HG02885 (cell line): Measurements from ENCODE around the gene ZNF804B.

Experiments used
- ATAC-seq: cut with Tn5 transposase; IDR thresholded peaks from one replicate; pipeline ENCODE4 v1.9.1; 2021; ENCODE audit warnings: mild to moderate bottlenecking; ENCODE audit not compliant: unreplicated experiment, poor library complexity

The ZNF804B gene

GRCh38 chr7:89064831-89065230 is 305.3 kb downstream of the ZNF804B start:
- no peak for ATAC-seq

DNA sequence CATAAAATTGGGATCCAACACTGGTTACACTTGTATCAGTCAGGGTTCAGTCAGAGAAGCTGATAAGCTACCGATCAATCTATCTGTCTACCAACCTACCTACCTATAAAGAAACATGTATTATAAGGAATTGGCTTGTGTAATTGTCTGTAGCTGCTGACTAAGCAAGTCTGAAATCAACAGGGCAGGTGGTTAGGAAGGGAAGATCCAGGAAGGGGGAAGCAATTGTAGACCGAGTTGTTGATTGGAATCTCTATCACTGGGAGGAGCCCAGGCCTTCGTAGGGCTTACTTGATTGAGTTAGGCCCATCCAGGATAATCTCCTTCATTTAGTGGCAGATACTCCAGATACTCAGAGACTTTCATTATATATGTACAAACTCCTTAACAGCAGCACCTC is 307.5 kb downstream of the ZNF804B start:
- no peak for ATAC-seq

- ATAC-seq: no peak
Measured at GRCh38 chr7:89072081-89072480, 312.6 kb downstream of the ZNF804B start.

DNA sequence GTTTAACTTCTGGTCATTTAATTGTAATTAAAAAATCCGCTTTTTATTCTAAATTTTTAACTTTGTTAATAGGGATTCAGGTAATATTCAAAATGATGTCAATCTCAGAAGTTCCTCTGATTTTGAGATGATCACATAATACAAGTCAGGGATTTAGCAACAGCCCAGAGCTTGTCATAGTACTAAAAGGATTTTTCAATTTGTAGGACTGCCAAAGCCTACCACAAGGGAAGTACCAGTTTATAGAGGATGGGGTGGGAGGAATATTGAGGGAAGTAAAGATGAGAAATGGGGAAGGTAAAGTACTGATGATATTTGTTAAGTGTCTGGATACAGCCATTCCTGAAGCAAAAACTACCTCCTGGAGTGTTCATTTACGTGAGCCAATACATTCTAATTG is 314.3 kb downstream of the ZNF804B start:
- ATAC-seq: no peak

DNA sequence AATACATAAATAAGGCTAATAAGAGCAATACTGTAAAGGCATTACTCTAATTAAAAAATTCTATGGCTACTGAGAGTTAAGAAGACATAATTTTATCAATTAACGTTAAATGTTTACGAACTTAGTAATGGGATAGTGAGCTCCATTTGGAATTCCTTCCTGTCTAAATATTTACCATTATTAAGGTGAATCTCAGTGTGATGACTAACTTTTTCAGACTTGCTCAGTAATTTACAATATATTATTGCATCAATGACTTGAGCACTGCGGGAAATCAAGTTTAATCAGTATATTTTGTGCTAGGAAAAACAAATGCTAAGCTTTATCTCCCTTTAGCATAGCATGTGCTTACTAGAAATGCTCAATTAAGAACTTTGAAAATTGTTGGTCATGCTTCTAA is 318.5 kb downstream of the ZNF804B start:
- no peak for ATAC-seq

DNA sequence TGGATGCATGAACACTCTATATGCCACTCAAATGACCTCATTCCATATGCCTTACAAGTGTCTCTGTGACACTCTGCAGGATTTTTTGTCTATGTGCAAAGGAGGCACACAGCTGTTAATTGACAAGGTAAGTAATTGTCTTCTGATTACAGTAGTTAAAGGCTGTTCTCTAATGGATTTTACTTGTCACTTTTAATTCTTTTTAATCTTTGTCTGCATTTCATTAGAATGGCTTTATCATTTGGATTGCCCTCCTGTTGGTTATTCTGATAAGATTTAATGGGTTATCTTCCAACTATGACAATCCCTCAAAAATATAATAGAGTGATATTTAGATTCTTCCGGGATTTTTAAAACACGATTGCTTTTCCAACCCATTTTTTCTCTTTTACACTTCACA is 326.1 kb downstream of the ZNF804B start:
- ATAC-seq: no peak

DNA sequence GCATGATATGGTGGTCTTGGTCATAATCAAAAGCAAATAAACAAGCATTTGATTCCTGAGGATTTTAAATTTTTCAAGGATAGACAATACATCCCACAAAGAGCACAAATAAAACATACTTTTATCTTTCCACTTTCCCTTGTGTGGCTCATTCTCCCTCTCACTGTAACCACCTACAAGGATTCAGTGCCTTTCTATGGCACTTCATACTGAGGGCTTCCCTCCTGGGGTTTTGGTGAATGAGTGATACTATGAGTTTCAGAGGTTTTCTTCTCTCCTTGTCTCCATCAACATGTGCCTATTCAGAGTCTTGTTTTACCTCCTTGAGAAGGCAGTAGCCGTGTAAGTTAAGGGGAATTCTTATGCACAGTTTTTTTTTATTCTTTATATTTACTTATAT is 332.1 kb downstream of the ZNF804B start:
- no peak for ATAC-seq

DNA sequence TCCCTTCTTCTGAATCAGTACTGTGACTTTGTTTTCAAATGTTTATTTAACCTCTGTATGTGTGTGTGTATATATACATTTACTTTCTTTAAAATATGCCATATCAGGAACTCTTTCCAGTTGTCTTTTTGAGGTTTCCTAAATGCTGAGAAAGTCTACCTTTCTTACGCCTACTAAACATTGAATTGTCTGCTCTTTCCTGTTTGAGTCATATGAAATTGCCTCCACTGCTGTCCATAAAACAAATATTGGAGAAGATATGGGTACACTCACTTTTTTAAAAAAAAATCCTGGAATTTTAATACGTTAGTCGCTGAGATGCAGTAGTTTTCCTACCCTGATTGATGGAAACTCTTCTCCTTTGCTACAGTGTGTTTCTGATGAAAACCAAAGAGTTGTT is 334.8 kb downstream of the ZNF804B start:
- no peak for ATAC-seq

DNA sequence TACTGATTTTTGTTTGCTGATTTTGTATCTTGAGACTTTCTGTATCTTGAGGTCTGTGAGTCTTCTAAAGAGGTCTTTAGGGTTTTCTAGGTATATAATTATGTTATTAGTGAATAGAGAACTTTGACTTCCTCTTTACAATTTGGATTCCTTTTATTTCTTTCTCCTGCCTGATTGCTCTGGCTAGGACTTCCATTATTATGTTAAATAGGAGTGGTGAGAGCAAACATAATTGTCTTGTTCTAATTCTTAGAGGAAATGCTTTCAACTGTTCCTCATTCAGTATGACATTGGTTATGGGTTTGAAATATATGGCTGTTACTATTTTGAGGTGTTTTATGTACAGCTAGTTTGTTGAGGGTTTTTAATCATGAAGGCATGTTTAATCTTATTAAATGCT is 344.1 kb downstream of the ZNF804B start:
- no peak for ATAC-seq

DNA sequence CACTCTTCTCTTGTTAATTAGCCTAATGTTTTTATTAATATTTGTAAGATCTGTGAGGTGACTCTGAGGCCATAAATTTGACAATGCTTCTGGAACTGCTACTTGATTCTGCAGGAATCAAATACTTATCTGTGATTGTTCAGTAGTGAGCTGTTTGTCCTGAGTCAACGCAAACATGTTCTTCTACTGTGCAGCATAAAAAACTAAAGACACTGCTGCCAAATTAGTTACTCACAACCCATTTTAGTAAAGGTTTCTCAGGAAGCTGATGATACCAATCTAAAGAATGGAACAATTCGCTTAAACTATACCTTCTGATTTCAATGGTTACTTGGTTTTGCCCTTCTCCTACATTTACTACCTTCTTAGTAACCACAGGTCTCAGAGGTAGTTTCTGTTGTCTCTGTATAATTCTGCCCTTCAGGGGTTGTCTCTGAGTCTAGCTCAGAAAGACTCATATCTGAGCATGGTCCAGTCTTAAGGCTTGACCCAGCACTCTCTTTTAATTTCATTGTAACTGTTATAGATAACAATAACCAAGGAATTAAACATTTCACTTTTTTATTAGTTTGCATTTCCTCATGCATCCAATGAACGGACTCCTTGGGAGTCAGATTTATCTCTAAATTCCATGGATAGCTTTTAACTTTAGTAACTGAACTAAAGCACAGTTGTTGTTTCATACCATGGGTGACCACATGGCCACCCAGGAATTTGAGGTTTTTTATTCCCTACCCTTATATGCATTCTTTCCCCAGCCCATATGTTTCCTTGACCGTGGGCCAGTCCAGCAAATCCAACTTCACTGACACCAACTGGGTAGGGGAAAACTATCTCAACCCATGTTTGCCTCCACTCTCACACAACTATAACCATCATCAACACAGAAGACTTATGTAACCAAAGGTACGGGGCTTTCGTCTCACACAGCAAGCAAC is 345.5 kb downstream of the ZNF804B start:
- ATAC-seq: no peak

DNA sequence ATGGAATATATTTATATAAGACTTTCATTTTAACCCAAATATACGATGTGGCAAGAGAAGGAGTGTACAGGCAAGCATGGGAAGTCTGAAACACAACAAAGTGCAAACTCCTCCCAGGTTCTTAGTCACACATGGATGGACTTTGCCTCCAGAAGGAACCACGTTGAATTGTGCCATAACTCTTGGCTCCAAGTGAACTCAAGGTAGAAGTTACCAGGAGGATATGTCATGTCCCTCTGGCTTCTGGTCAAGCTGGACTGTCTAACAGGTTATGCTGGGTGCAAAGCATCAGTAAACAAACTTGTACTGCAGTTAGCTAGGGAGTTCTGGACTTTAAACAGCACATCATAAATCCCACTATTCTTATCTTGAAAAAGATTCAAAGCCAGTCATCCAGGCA is 364.4 kb downstream of the ZNF804B start:
- no peak for ATAC-seq

GRCh38 chr7:89129600-89130375 is 370.3 kb downstream of the ZNF804B start:
- no peak for ATAC-seq

GRCh38 chr7:89133357-89133756 is 373.9 kb downstream of the ZNF804B start:
- no peak for ATAC-seq

GRCh38 chr7:89133819-89134218 is 374.3 kb downstream of the ZNF804B start:
- ATAC-seq: no peak

DNA sequence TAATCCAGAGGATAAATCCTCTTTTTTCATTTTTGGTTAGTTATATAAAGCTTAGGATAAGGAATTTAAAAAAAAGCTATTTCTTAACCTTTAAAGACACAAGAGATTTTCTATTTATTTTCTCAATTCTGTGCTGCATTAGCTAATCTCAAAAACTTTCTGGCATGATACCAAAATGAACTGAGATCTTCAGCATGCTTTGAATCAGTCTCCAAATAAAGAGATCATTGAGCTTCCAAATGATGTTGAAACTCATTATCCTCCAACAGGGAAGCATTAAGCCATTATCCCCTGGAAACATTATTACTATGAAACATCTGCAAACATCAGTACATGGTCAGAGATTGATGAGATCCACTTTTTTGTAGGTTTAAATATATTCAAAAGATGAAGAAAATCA is 386.3 kb downstream of the ZNF804B start:
- ATAC-seq: no peak

DNA sequence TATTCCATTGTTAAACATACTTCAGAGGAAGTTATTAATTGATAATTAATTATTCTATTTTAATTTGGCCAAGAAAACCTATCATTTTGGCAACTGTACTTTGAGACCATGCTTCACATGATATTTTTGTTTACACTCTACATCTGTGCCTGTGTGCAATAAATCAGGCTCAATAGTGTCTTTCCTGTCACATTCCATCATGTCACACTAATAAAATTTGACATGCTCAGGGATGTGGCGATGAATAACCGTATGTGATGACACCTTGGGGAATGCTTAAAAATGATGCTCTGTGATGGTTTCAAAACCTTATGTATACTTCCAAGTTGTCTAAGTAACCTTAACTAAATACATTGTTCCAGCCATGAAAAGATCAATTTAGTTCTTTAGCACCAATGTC is 400.6 kb downstream of the ZNF804B start:
- no peak for ATAC-seq

DNA sequence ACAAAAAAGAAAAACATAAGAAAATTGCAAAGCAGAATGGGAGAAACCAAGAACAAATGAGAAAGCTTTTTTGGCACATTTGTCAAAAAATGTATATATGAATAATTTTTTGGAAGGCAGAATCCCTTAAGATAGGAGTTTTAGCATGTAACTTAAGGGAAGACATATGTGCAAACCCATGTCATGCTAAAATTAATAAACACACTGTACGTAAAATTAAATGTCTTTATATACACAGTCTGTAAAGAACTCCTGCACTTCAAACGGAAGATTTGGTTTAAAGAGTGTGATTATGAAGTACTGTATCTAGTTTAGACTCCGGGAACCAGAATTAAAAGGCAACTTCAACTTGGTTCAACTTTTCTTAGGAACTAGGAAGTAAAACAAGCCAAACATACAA is 405.9 kb downstream of the ZNF804B start:
- no peak for ATAC-seq

- no peak for ATAC-seq
Measured at GRCh38 chr7:89170628-89171027, 411.1 kb downstream of the ZNF804B start.

GRCh38 chr7:89182116-89182515 is 422.6 kb downstream of the ZNF804B start:
- no peak for ATAC-seq

- ATAC-seq: no peak
Measured at GRCh38 chr7:89183712-89184111, 424.2 kb downstream of the ZNF804B start.

DNA sequence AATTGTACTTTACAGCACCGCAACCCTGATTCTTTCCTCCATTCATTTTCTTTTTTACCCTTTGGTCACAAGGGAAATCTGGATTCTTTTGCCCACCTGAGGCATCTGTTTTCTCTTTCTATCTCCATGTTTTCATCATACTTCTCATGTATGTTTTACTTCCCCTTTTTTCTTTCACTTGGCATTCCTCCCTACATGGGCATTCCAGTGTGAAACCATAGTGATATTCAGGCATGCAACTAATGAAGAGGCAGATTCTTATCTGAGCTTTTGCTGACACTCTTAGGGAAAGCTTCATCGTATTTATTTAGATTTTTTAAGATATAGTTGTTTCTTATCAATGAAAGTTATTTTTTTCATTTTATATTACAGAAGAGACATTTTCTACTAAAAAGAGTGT is 441.3 kb downstream of the ZNF804B start:
- no peak for ATAC-seq
